Pons (tissue), 1 donor: ENCODE results near the gene PLEKHN1.

Experiments
- DNase-seq: peaks from one replicate; pipeline ENCODE4 v3.0.0-alpha.2; 2016; ENCODE audit warnings: low spot score

Gene PLEKHN1, protein sequence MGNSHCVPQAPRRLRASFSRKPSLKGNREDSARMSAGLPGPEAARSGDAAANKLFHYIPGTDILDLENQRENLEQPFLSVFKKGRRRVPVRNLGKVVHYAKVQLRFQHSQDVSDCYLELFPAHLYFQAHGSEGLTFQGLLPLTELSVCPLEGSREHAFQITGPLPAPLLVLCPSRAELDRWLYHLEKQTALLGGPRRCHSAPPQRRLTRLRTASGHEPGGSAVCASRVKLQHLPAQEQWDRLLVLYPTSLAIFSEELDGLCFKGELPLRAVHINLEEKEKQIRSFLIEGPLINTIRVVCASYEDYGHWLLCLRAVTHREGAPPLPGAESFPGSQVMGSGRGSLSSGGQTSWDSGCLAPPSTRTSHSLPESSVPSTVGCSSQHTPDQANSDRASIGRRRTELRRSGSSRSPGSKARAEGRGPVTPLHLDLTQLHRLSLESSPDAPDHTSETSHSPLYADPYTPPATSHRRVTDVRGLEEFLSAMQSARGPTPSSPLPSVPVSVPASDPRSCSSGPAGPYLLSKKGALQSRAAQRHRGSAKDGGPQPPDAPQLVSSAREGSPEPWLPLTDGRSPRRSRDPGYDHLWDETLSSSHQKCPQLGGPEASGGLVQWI

DNA sequence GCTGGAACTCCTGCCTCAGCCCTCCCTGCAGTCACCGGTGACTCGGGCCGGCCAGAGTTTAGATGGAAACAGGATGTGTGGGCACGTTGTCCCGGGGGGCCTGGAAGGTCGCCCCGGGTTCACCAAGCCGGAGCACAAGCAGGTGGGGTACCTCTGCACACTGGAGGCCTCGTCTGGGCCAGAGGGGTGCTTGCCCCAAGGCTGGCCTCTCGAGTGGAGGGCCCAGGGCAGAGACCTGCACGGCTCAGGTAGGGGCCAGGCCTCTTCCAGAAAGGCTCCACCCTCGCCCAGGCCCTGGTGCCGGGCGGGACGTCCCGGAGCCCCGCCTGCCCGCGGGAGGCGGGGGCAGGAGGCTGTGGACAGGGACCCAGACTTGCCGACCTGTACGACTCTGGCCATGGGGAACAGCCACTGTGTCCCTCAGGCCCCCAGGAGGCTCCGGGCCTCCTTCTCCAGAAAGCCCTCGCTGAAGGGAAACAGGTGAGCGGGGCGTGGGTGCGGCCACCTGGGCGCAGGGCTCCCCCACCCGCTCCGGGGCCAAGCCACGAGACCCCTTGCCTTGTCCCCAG, at the start of gene PLEKHN1:
PLEKHN1 (plus strand) TSS at position 348 of the 569 bp plus-strand sequence; CDS start at position 398, 50 bp downstream.
- no peak for DNase-seq

DNA sequence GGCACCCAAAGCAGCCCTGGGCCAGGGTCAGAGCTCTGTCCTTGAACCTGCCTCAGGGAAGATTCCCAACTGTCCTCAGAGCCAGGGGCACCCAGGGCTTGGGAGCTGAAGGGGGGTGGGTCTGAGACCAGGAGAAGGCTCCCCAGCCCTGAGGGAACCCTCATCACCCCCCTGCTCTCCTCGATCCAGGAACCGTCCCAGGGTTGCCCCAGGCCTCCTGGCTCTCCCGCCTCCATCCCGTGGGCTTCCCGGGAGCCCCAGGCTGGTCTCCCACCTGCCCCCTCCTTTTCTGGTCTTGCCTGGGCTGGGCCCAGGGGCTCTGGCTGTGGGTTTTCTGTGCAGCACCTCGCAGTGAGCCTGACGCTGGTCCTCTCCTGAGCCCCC, 49.2 kb upstream of the PLEKHN1 start:
- no peak for DNase-seq

DNA sequence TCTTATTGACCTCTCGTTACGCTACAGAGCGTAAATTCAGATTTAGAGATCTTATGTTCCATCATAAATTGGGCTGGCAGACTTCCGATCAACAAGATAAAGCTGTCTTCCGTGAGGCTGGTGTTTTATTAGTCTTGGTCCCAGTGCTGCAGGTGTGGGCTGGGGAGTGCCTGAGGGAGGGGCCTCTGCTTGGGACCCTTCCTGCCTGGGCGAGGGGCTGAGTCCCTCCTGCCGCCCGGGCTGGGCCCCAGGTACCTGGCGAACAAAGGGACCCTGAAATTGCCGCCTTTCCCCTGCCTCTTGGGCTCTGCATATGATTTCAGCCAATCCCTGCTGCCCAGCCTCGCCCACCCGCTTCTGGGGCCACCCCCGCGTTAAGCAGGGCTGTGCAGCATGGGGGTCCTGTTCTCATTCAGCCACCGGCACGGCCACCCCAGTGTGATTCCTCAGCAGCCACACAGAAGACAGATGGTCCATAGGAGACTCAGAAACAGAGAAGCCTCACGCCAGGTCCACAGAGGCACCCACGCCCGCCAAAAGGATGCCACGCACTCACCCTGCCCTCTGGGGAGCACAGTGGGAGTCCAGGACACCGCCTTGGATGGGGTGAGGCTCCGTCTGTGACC, 48.7 kb upstream of the PLEKHN1 start:
- no peak for DNase-seq

DNA sequence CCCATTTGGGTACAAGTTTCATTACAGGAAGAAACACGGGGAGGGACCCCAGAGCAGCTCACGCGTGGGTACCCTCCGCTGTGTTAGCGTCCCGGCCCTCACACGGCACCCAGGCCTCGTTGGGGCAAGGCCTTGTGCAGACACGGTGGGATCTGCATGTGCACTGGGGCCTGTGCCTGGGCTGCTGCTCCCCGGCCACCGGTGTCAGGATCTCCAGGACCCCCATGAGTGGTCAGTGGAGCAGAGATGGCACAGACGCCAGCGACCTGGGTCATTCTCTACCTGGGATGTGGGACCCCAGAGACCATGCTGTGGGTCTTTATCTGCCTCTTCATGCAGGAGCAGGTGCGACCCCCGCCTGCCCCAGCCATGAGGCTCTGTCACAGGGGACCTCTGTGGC, 47.9 kb upstream of the PLEKHN1 start:
- no peak for DNase-seq

DNA sequence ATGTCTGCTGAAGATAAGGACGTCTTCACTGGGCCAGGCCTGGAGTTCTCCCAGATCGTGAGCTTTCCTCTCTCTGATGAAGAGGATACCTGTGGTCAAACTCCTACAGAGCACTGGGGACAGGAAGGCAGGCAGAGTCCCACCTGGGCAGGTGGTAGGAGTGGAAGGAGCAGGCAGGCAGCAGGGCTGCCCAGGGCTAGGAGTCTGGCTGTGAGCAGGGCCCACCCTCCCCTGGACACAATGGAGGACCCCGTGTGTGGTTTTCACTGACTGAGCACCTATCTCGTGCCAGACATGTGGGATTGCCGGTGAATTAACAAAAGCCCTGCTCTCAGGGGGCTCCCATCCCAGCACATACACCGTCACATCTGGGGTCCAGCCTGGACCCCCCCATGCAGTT, 47.4 kb upstream of the PLEKHN1 start:
- no peak for DNase-seq

DNA sequence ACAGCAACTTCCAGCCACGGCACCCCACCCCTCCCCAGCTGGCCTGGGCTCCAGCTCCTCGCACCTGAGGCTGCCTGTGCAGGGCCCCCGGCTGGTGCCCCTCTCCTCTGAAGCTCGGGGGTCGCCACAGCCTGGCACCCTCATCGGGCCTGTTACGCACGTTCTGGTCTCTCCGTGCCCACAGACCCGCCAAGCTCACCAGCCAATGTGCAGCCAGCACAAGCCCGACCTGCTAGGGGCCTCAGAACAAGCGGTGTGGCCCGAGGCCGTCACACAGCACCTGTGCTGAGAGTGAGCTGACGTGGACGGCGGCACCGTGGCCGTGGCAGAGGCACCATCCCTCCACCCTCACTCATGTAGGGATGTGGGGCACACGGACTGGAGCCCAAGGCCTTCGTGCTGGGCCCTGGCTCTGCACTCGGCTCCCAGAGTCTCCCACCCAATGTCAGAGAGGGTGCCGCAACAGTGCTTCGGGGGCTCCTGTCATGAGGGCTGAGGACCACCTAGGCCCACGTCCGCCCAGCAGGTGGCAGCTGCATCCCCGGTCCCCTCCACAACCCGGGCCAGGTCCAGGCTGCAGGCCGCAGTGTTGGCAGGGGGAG, 46.9 kb upstream of the PLEKHN1 start:
- DNase-seq = no peak

DNA sequence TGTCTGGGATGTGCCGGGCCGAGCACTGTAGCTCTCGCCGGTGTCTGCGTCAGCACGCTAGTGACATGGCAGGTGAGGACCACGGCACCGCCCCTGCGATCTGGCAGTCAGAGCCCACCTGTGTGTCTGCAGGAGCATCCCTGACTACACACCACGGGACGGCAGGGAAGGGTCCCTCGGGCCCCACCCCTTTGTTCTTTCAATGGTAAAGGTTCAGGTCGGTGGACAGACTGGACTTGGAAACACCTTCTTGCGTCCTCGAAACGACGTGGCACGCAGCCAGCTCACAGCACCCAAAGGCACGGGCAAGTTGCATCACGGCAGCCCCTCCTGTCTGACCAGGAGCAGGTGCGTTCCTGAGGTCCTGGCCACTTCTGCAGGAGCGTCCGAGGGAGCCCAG, 46.3 kb upstream of the PLEKHN1 start:
- DNase-seq = no peak

DNA sequence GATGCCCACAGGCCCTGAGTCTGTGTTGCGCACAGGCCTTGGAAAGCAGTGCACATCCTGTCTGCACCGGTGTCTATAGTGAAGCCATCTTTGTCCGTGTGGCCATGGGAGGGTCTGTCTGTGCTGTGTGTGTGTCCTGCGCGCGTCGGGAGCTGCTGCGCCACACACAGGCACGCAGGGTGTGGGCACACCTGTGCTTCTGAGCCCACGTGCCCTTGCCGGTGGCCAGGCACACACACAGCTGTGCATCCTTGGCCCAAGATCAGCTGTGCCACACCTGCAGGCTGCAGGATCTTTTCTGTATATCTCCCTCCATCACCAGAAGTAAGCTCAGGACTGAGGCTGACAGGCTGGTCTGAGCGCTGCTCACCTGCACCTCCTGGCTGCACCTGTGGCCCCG, 45.8 kb upstream of the PLEKHN1 start:
- DNase-seq = no peak

DNA sequence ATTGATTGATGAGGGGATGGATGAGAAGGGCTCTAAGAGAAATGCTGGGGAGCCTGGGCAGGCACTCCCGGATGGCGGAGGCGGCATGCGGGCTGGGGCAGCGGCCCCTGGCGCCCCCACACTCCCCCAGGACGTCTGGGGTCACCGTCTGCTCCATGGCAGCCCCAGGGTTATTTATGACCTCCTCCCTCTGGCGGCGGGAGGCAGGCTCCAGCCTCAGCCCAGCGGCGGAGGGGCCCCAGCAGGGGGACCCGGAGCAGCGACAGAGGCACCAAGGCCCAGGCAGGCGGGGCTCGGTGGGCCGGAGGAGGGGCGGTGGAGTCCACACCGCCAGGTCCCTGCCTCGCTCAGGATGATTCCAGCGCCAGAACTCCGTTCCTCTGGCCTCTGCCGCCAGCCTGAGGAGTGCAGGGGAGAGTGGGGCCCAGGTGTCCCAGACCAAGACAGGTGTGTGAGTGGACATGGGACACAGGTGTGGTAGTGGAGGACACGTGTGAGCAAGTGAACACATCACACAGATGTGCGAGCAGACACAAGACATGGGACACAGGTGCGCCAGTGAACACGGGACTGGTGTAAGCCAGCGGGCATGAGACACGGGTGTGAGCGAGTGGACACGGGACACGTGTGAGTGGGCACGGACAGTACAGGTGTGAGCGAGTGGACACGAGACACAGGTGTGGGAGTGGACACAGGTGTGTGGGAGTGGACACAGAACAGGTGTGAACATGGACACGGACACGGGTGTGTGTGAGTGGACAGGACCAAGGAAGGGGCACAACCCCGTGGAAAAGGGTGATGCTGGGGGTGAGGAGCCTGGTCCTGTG, 45.1 kb upstream of the PLEKHN1 start:
- peak; percentile 51 for DNase-seq

DNA sequence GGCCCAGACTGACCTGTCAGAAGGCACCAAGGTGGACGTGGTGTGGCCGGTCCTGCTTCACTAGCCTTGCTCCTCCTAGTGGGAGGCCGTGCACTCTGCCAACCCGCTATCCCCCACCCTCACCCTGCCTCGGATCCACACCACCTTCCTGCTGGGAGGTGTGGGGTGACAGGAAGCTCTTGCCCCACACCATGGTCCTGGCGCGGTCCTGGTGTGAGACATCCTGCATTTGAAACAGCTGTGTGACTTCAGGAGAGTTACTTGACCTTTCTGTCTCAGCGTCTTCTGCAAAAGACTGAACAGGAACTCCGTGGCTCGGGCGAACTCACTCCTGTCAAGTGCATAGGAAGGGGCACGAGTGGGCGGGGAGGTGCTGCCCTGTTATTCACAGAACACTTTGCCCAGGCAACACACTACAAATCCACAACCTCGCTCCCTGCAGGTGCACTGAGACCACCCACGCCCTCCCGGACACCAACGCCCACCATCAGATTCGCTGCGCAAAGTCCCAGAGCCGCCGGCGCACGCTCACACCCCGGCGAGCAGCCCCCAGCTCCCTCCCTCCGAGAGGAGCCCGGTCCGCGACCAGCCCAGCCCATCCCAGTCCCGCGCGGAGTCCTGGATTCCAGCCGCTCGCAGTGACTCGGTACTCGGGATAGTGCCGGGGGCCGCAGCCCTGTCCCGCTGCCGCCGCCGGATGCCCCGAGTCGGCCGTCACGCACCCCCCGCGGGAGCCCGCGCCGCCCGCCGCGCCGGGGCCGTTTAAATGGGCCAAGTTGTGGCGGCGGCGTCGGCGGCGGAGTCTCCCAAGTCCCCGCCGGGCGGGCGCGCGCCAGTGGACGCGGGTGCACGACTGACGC, 42.9 kb upstream of the PLEKHN1 start, which contains the start of gene SAMD11:
SAMD11 (plus strand) TSS at position 793 of the 860 bp plus-strand sequence. CDS start 509 bp downstream, outside the sequence.
- DNase-seq = peak; percentile 53

DNA sequence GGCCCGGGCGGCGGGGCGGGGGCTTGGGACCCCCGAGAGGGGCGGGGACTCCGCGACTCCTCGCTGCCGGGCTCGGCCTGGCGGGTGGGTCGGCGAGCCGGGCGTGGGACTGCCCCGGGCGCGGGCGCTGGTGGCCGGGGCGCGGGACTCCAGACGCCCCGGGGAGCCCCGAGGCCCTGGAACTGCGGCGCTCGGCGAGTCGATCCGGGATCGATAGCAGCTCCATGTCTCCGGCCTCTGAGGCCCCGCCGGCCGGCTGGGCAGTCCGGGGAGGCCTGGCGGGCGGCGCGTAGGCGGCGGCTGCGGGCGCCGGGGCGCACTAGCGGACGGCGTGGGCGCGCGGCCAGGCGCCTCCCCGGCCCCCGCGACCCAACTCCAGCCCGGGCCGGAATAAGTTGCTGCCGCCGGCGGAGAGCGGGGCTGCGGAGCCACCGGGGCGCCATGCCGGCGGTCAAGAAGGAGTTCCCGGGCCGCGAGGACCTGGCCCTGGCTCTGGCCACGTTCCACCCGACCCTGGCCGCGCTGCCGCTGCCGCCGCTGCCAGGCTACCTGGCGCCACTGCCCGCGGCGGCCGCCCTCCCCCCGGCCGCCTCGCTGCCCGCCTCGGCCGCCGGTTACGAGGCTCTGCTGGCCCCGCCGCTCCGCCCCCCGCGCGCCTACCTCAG, 42.2 kb upstream of the PLEKHN1 start:
- DNase-seq = no peak

DNA sequence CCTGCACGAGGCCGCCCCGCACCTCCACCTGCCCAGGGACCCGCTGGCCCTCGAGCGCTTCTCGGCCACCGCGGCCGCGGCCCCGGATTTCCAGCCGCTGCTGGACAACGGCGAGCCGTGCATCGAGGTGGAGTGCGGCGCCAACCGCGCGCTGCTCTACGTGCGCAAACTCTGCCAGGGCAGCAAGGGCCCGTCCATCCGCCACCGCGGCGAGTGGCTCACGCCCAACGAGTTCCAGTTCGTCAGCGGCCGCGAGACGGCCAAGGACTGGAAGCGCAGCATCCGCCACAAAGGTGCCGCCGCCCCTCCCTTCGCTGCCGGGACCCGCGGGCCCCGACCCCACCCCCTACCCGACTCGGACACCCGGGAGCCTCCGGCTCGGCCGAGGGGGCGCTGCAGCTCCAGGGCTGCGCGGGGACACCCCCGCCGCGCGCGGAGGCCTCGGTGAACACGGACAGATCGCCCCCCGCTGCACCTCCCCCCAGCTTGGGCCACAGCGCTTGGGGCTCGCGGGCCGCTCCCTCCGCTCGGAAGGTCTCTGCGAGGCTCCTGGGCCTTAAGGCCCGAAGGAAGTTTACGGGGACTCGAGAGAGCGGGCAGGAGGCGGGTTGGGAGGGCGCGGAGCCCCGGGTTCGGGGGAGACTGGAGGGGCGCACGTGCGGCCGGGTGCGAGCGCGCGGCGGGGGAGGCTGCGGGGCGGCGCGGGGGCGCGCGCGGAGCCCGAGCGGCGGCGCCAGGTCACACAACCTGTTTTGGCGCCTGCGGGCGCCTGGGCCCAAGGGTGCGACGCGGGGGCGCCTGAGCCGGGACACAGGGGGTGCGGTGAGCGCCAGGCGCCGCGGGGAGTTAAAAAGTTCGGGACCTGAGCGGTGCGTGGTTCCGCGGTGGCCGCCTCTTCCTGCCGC, 41.4 kb upstream of the PLEKHN1 start:
- no peak for DNase-seq

DNA sequence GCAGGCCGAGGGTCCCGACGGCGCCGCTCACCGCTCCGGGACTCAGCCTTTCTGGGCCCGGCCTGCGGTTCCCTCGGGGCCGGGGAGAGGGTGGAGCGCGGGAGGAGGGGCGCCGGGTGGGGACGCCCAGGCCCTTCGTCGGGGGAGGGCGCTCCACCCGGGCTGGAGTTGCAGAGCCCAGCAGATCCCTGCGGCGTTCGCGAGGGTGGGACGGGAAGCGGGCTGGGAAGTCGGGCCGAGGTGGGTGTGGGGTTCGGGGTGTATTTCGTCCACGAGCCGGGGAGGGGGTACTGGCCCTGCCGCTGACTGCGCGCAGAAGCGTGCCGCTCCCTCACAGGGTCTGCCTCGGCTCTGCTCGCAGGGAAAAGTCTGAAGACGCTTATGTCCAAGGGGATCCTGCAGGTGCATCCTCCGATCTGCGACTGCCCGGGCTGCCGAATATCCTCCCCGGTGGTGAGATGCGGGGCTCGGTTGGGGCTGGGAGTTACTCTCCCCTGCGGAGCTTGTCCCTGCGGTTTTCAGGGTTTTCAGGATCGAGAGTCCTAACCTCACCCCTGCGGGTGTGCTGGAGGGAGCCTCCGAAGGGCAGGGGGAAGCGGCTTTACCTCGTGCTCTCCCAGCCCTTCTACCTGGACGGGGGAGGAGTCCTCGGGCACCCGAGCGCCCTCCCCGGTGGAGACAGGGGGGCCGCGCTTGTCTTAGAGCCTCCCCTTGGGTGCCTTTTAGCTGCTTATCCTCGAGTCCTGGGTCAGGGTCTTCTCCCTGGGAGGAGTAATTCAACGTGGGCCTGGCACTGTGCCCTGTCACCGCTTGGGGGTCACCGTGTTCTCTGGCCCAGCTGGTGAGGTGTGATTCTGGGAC, 40.5 kb upstream of the PLEKHN1 start:
- no peak for DNase-seq

DNA sequence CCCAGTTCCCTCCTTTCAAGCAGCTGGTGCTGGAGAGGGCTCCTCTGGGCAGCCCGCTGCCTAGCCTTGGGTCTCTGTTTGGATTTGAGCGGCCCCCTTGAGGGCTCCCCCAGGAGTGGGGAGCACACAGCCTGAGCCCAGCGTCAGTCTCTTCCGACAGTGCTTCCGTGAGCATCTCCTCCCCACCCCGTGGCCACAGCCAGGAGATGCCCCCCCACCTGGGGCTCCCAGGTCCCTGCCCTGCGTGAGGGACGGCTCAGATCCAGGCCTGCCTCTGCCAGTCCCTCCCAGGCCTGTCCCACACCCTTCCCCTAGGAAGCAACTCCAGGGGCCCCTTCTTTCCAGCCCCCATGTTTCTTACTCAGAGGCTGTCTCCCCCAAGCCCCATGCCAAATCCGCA, 39.0 kb upstream of the PLEKHN1 start:
- DNase-seq = no peak

DNA sequence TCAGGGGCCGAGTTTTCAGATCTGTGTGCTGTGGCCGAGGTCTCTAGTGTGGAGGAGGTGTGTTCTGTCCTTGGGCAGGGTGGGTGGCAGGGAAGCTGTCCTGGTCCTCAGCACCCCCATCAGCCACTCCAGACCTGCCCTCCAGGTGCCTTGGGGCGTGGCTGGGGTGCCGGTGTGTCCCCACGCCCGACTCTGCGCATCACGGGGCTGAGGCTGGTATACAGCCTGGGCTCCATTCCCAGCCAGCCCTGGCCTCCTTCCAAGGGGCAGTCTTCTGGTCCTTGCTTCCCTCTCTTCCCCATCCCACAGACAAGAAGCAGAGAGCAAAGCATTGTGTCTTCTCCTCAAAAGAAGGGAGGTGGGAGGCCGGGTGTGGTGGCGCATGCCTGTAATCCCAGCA, 38.5 kb upstream of the PLEKHN1 start:
- DNase-seq = no peak

DNA sequence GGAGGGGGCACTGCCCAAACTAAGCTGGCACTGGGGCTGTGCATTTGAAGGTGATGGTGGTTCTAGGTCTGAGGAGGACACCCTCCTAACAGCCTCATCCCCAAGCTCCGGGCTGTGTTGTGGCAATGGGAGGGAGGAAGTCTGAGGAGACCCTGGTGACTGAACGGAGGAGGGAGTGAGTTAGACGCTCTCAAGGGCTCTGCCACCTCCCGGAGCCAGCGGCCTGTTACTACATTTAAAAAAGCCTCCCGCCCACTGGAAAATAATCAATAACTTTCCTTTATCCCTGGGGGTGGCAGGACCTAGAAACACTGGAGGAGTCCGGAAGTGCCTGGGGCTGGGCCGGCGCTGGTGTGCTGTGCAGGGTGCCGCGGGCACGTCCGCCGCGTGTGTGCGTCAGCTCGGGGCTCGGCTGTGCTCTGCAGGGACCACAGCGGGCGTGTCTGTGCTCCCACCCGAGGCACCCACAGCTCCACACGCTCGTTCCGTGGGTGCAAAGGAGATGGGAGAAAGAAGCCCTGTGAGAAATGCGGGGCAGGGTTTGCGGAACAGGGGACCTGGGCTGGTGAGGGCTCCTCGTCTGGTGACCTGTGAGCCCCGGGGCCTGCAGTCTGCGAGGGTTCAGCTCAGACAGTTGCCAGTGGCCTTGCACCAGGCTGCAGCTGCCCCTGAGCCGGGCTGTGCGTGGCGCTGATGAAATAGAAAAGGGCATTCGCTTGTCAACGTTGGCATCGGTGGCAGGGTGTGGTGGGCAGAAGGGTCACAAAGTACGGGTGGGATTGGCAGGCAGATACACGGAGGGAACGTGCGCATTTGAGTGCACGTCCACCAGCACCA, 37.2 kb upstream of the PLEKHN1 start:
- DNase-seq = no peak
